HG02840 (cell line): ENCODE data around the gene ASIC1.

Experiments
- ATAC-seq: cut with Tn5 transposase; IDR thresholded peaks from one replicate; pipeline ENCODE4 v1.9.1; 2021; ENCODE audit warnings: mild to moderate bottlenecking, moderate library complexity, moderate number of reproducible peaks; ENCODE audit not compliant: unreplicated experiment, low FRiP score

ASIC1 gene

DNA sequence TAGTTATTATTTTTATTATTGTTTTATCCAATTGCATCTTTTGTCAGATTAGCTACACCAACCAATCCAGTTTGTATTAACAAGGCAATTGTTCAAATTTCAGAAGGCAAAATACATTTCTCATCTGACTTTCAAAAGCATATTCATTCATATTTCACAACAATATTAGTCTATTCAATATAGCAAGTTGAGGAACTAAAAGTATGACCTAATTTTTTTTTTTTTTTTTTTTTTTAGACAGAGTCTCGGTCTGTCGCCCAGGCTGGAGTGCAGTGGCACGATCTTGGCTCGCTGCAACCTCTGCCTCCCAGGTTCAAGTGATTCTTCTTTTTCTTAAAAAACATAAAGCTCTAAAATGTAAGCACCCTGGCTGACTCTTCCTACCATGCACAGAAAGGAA, 71.9 kb downstream of the ASIC1 start:
- ATAC-seq: no peak

DNA sequence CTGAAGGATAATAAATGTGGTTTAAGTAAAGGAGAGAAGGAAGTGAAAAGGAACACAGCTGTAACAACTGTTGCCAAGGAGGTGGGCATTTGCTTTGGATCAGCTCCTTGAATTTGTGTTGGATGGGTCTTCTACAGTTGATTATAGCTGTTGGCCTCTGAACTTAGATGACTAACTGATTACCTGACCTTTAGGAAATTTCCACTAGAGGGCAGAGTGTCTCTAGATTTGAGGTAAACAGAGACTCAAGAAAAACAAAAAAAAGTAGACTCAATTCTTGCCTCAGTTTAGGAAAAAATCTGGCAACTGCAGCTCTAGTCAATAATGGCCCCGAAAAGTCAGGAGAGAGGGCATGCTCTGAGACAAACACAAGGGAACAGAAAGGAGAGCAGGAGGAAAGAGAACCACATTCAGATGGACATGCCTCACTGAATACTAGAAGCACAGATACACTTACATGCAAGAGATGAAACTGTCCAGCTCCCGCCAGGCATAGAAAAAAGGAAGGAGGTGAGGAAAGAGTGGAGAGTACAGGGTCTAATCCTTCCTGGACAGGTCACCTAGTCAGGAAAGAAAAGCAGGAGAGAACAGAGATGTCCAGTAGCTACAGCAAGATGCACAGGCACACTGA, 75.2 kb downstream of the ASIC1 start:
- no peak for ATAC-seq
